ENCODE measurements around the gene PPM1L. TPM values are rescaled to one million over a fixed set of nuclear protein-coding genes. Genes with fewer than 3 reads are reported as not detected.

Gene PPM1L
- polyA plus RNA-seq, 10 donors: 6.8 to 13.2 (median 10.4) TPM

DNA sequence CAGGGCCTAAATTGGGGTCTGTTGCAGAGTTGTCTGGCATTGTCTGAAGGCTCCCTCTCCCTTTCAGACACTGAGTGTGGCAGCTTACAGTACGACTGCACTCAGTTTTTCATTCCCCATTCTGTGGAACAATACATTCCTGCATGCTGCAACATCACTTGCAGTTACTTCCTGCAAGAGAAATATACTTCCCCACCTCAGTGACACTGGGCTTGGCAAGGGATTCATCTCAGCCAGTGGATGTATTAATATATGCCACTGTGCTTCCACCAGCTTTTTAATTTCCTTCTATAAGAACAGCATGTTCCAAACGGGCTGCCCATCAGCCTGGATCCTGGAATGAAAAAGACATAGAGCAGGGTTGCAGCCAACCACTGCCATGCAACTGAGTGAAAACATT, 326.0 kb downstream of the PPM1L start:
- DNase-seq: no peak

DNA sequence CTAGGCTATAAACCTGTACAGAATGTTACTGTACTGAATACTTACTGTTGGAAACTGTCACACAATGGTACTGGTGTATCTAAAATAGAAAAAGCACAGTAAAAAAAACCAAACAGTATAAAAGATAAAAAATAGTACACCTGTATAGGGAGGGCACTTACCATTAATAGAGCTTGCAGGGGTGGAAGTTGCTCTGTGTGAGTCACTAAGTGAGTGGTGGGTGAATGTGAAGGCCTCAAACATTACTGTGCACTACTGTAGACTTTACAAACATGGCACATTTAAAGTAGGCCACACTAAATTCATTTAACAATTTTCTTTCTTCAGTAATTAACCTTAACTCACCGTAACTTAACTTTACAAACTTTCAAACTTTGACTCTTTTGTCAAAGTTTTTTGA, 327.1 kb downstream of the PPM1L start:
- DNase-seq: no peak

DNA sequence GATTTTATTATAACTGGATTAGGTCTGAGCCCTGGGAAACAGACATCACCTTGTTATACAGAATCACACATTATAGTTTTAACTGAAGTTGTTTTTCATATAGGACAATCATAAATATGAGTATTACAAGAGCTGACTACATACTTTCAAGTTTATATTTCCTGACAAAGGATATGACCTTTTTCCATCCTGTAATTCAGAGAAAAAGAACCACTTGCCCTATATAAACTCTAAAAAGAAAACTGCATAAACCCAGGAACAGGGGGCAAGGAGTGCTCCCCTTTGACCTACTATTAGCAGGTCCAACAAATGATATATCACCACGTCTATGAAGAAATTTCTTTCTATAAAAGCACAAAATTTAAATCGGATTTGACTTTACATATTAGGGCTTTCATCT, 328.2 kb downstream of the PPM1L start:
- DNase-seq: no peak

DNA sequence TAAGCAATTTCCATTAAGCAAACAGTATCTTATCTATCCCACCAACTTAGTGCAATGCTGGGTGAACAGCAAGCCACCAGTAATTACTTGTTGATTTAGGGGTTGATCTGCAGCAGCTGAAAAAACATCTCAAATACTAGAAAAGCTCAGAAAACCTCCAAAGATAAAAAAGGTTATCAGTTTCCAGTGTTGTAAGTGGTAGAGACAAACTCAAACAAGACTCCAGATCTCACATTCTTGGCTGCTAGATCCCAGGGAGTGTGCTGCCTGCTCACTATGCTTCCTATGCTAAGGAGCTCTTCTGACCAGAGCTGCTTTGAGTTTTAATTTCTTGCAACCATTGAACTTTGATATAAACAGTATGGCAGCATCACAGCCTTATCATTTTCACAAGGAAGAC, 337.9 kb downstream of the PPM1L start:
- DNase-seq: no peak

DNA sequence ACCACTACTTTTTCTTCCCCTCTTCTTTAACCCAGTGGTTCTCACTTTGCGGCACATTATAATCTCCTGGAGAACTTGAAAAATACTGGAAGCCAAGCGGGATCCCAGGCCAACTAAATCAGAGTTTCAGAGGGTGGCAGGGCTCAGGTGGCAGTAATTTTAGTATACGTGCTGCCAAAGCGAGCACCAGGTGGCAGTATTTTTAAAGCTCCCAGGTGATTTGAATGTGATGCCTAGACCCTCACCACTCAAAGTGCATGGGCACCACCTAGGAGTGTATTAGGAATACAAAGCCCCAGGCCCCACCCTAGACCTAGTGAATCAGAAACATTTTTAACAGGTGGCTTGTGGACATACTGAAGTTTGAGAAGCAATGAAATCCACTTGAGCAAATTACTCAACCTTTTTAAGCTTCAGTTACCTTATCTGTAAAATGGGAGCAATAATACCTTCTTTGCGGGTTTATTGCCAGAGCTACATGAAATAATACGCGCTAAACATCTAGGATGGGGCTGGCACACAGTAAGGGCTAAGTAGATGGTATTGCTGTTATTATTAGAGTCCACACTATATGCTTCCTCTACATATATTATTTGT, 340.8 kb downstream of the PPM1L start:
- DNase-seq: no peak

DNA sequence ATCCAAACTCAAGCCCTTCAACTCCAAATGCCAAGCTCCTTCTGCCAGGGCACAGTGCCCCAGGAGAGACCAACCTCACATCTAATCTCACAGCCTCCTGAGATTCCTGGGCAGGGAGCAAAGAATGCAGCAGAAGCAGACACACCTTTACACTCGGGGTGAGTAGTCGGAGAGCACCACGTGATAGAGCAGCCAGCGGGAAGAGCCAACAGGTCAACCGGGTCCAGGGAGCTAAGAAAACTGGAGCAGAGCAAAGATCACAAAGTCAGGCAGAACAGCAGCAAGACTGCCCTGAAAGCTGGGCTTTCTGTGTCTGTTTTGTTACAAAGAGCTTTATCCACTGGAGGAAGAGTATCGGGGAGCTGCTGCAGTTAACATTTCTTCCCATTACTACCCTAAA, 345.0 kb downstream of the PPM1L start:
- DNase-seq: no peak

DNA sequence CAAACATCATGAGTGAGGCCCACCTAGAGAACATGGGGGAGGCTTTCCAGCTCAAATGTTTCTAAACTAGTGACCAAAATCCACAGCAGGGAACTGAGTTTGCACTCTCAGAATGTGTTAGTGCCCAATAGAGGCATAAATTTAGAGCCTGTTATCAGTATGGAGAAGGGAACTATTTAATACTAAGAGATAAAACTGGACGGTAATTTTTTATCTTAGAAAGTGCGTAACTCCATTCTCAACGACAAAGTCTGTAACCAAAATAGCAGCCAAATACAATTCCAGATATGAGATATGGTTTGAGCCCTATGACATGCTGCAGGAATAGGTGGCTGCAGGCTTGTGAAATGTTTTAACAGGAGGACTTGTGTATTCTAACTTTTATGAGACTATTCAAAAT, 345.6 kb downstream of the PPM1L start:
- DNase-seq: no peak

DNA sequence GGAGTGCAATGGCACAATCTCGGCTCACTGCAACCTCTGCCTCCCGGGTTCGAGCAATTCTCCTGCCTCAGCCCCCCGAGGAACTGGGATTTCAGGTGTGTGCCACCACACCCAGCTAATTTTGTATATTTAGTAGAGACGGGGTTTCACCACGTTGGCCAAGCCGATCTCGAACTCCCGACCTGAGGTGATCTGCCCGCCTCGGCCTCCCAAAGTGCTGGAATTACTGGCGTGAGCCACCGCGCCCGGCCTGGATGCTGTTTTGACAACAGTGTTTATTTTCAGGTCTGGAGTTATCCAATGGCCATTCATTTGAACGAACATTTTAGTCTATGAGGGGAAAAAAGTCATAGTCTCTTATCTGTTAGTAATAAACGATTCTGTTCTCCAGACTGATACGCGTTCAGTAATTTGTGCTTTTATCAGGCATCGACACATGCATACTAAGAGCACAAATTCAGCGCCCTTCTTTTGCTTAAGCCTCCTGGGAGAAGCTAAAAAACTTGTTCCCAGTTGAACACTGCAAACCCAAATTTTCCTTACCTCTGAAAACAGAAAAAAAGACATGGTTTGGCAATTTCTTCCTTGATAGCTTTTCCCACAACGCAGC, 347.9 kb downstream of the PPM1L start:
- DNase-seq: no peak

DNA sequence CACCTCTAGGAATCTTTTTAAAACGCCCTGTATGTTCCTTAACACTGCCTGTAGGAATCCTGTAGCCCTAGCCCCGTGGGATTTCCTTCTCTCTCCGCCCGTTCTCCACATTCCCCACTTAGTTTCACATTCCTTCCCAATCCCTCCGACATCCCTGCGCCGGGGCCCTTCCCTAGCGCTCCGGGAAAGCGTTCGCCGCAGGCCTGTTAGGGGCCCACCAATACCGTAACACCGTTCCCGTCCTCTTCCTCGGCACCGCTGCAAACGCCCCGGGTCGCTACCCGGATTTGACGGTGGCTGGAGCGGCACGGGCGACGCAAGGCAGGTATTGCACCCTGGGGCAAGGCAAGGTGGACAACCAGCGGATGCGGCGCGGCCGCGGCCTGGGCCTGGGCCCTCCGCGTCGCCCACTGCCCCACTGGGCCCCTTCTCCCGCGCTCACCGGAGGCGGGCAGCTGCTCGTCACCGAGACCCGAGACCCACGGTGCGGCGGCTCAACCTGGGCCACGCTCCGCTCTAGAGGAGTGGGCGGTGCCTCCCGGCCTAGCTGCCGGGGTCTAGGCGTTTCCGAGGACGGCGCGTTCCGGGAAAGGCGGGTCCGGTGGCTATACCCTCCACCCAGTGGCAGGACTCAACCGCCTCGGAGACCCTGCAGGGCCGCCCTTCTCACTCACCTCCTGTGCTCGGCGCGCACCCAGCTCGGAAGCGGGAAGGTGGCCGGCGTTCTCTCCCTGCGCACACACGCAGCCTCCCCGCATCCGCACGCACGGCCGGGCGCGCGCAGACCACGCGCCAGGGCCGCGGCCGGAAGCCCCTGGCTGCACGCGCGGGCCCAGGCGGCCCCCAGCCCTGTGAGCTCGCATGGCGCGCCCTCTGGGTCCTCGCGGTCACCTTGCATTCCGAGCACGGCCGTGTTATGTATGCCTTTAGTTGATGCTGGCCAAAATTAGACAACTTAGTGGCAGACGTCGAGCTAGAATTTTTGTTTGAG, 348.8 kb downstream of the PPM1L start, which contains the start of gene B3GALNT1:
Gene B3GALNT1 (minus strand): TSS at position 789 of the 991 bp plus-strand sequence. CDS start 18,595 bp downstream, outside the sequence.
- peak; percentile 64 to 92 (median 72) for DNase-seq

DNA sequence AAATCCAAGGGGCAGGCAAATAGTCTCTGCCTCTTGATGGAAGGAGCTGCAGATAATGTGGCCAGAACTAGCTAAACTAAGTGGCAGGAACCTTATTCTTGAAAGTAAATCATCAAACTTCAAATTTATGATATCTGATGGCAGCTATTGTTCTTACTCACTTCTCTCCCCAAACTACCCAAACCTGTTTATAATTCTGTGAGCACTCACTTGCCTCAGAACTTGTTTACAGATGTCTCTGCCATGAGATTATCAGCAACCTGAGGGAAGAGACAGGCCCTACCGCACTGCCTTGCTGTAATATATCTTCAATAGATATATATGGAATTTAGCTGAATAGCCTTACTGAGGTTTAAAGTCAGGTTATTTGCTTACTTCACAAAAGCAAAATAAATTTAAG, 351.3 kb downstream of the PPM1L start:
- DNase-seq: no peak

DNA sequence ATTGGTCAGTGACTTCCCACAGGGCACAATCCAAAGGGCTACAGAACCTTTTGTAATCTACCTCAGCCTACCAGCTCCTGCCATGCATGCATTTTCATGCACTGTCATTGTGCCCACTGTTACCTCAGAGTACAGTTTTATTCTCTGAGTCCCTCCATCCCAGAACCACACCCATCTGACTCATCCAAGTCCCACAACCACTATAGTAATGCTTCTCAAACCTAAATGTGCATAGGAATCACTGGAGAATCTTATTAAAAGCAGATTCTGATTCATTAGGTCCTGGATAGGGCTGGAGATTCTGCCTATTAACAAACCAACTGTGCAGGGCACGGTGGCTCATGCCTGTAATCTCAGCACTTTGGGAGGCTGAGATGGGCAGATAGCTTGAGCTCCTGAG, 352.8 kb downstream of the PPM1L start:
- peak in 1 of 3 donors; percentile 4 for DNase-seq

DNA sequence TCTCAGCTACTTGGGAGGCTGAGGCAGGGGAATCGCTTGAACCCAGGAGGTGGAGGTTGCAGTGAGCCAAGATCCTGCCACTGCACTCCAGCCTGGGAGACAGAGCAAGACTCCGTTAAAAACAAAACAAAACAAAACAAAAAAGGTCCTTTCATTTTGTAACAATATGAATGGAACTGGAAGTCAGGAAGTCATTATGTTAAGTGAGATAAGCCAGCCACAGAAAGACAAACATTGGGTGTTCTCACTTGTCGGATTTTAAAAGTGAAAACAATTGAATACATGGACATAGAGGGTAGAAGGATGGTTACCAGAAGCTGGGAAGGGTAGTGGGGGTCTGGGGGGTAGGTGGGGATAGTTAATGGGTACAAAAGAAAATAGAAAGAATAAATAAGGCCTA, 361.6 kb downstream of the PPM1L start:
- DNase-seq: no peak

DNA sequence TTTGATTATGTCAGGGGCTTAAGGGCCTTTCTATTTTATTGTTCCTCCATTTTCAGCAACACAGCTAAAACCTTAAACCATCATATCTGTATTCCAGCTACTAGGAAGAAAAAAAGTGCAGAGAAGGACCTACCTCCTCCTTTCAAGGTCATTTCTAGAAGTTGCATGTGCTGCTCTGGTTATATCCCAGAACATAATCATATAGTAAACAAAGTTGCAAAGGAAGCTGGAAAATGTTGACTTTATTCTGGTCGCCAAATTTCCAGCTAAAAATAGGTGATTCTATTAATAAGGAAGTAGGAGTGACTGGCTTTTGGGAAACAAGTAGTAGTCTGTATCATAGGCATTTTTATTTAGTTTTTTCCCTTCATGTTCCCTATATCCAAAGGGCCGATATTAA, 370.5 kb downstream of the PPM1L start:
- DNase-seq: no peak

Other genes starting within 250 kb of the PPM1L start
- gene KPNA4, start 190.7 kb upstream of the PPM1L start, polyA plus RNA-seq (ENCODE audit: insufficient read length in 10 of 10): 10 to 100 TPM; 59.3 to 89.3 (median 67.5) TPM
- gene ARL14, start 79.1 kb upstream of the PPM1L start, polyA plus RNA-seq (ENCODE audit: insufficient read length in 10 of 10): not detected